ENCODE results near the gene LYPLAL1.

The LYPLAL1 gene

GRCh38 chr1:219140303-219140877 lies 33.3 kb upstream of the LYPLAL1 start:
- no peaks in the 10 kb centered on the region for H3K9me3 ChIP-seq (ENCODE audit: insufficient read depth, low read depth, low read length)
- no peak overlapping the region for H3K14ac ChIP-seq (ENCODE audit: low read length)
- no peaks in the 10 kb centered on the region for H3K4me1 ChIP-seq (ENCODE audit: control insufficient read depth in 1 of 2, insufficient read depth in 2 of 2, low read length in 2 of 2)
- WGBS (ENCODE audit: extremely low coverage, insufficient coverage, insufficient read length) = no CpG with 5 or more reads among the region's 2 CpGs
- no peak overlapping the region for H4K91ac ChIP-seq (ENCODE audit: low read depth, low read length)
- no peak overlapping the region for H3K9ac ChIP-seq (ENCODE audit: low read length)
- H2BK120ac ChIP-seq (ENCODE audit: insufficient read depth, low read length, poor library complexity) = no peak overlapping the region
- H3K27me3 ChIP-seq (ENCODE audit: insufficient read depth, low read length) = no peaks in the 10 kb centered on the region
- no peak overlapping the region for H2BK5ac ChIP-seq (ENCODE audit: low read depth, low read length, poor library complexity)
- no peak overlapping the region for H3K18ac ChIP-seq (ENCODE audit: low read length)
- H4K8ac ChIP-seq (ENCODE audit: low read depth, low read length) = no peak overlapping the region
- H3K79me1 ChIP-seq (ENCODE audit: low read length) = no peaks in the 10 kb centered on the region
- no peak overlapping the region for H4K12ac ChIP-seq (ENCODE audit: low read depth, low read length)
- H3K4me2 ChIP-seq (ENCODE audit: low read length) = no peak overlapping the region
- H2AFZ ChIP-seq (ENCODE audit: insufficient read depth, low read length, poor library complexity) = no peak overlapping the region
- H2BK12ac ChIP-seq (ENCODE audit: low read length) = no peak overlapping the region
- no peak for DNase-seq
- H3K36me3 ChIP-seq (ENCODE audit: control insufficient read depth in 1 of 2, insufficient read depth in 2 of 2, low read length in 2 of 2) = no peaks in the 10 kb centered on the region
- H3K27ac ChIP-seq (ENCODE audit: low read depth, low read length) = no peak overlapping the region
- no peak overlapping the region for H3K4me3 ChIP-seq (ENCODE audit: low read depth, low read length)
- H3K4ac ChIP-seq (ENCODE audit: low read depth, low read length) = no peak overlapping the region
- H3K79me2 ChIP-seq (ENCODE audit: control insufficient read depth, insufficient read depth, low read length, poor library complexity) = no peaks in the 10 kb centered on the region
- H2AK5ac ChIP-seq (ENCODE audit: low read length) = no peak overlapping the region
- no peak overlapping the region for H3K23ac ChIP-seq (ENCODE audit: low read length)

- no peak for DNase-seq
- Histone ChIP-seq H3K79me2 (ENCODE audit: control insufficient read depth, insufficient read depth, low read length, poor library complexity) (no peaks in the 10 kb centered on the region), H3K79me1 (ENCODE audit: low read length) (no peaks in the 10 kb centered on the region), H3K4me1 (ENCODE audit: control insufficient read depth in 1 of 2, insufficient read depth in 2 of 2, low read length in 2 of 2) (no peaks in the 10 kb centered on the region), H2BK12ac (ENCODE audit: low read length) (no peak overlapping the region), H3K36me3 (ENCODE audit: control insufficient read depth in 1 of 2, insufficient read depth in 2 of 2, low read length in 2 of 2) (no peaks in the 10 kb centered on the region), H3K9ac (ENCODE audit: low read length) (no peak overlapping the region), H3K4me2 (ENCODE audit: low read length) (no peak overlapping the region), H3K27ac (ENCODE audit: low read depth, low read length) (no peak overlapping the region), H2AK5ac (ENCODE audit: low read length) (no peak overlapping the region), H3K18ac (ENCODE audit: low read length) (no peak overlapping the region), H3K9me3 (ENCODE audit: insufficient read depth, low read depth, low read length) (no peaks in the 10 kb centered on the region), H3K4me3 (ENCODE audit: low read depth, low read length) (no peak overlapping the region), H2BK5ac (ENCODE audit: low read depth, low read length, poor library complexity) (no peak overlapping the region), H3K4ac (ENCODE audit: low read depth, low read length) (no peak overlapping the region), H2AFZ (ENCODE audit: insufficient read depth, low read length, poor library complexity) (no peak overlapping the region), H4K8ac (ENCODE audit: low read depth, low read length) (no peak overlapping the region), H4K12ac (ENCODE audit: low read depth, low read length) (no peak overlapping the region), H3K23ac (ENCODE audit: low read length) (no peak overlapping the region), H3K14ac (ENCODE audit: low read length) (no peak overlapping the region), H3K27me3 (ENCODE audit: insufficient read depth, low read length) (no peaks in the 10 kb centered on the region), H4K91ac (ENCODE audit: low read depth, low read length) (no peak overlapping the region), H2BK120ac (ENCODE audit: insufficient read depth, low read length, poor library complexity) (no peak overlapping the region)
- no CpG with 5 or more reads among the region's 1 CpG for WGBS (ENCODE audit: extremely low coverage, insufficient coverage, insufficient read length)
Measured at GRCh38 chr1:219143735-219144134, 29.9 kb upstream of the LYPLAL1 start.

- no peak overlapping the region for H2BK12ac ChIP-seq (ENCODE audit: low read length)
- no CpG with 5 or more reads among the region's 2 CpGs for WGBS (ENCODE audit: extremely low coverage, insufficient coverage, insufficient read length)
- no peak overlapping the region for H3K4me3 ChIP-seq (ENCODE audit: low read depth, low read length)
- no peak overlapping the region for H3K27ac ChIP-seq (ENCODE audit: low read depth, low read length)
- no peaks in the 10 kb centered on the region for H3K79me2 ChIP-seq (ENCODE audit: control insufficient read depth, insufficient read depth, low read length, poor library complexity)
- H3K23ac ChIP-seq (ENCODE audit: low read length) = no peak overlapping the region
- no peak overlapping the region for H4K91ac ChIP-seq (ENCODE audit: low read depth, low read length)
- H3K18ac ChIP-seq (ENCODE audit: low read length) = no peak overlapping the region
- no peaks in the 10 kb centered on the region for H3K27me3 ChIP-seq (ENCODE audit: insufficient read depth, low read length)
- no peak overlapping the region for H4K8ac ChIP-seq (ENCODE audit: low read depth, low read length)
- H3K4ac ChIP-seq (ENCODE audit: low read depth, low read length) = no peak overlapping the region
- H2AFZ ChIP-seq (ENCODE audit: insufficient read depth, low read length, poor library complexity) = no peak overlapping the region
- no peak for DNase-seq
- H3K9ac ChIP-seq (ENCODE audit: low read length) = no peak overlapping the region
- H3K4me1 ChIP-seq (ENCODE audit: control insufficient read depth in 1 of 2, insufficient read depth in 2 of 2, low read length in 2 of 2) = no peaks in the 10 kb centered on the region
- H2AK5ac ChIP-seq (ENCODE audit: low read length) = no peak overlapping the region
- H3K36me3 ChIP-seq (ENCODE audit: control insufficient read depth in 1 of 2, insufficient read depth in 2 of 2, low read length in 2 of 2) = no peaks in the 10 kb centered on the region
- H2BK120ac ChIP-seq (ENCODE audit: insufficient read depth, low read length, poor library complexity) = no peak overlapping the region
- H3K4me2 ChIP-seq (ENCODE audit: low read length) = no peak overlapping the region
- no peak overlapping the region for H2BK5ac ChIP-seq (ENCODE audit: low read depth, low read length, poor library complexity)
- no peak overlapping the region for H4K12ac ChIP-seq (ENCODE audit: low read depth, low read length)
- no peaks in the 10 kb centered on the region for H3K9me3 ChIP-seq (ENCODE audit: insufficient read depth, low read depth, low read length)
- no peaks in the 10 kb centered on the region for H3K79me1 ChIP-seq (ENCODE audit: low read length)
- H3K14ac ChIP-seq (ENCODE audit: low read length) = no peak overlapping the region
Measured at GRCh38 chr1:219144658-219145315, 28.9 kb upstream of the LYPLAL1 start.

- H3K27me3 ChIP-seq (ENCODE audit: insufficient read depth, low read length) = no peaks in the 10 kb centered on the region
- H2BK12ac ChIP-seq (ENCODE audit: low read length) = no peak overlapping the region
- H4K8ac ChIP-seq (ENCODE audit: low read depth, low read length) = no peak overlapping the region
- H3K4me2 ChIP-seq (ENCODE audit: low read length) = no peak overlapping the region
- H2BK5ac ChIP-seq (ENCODE audit: low read depth, low read length, poor library complexity) = no peak overlapping the region
- no peak overlapping the region for H3K14ac ChIP-seq (ENCODE audit: low read length)
- no peak overlapping the region for H3K9ac ChIP-seq (ENCODE audit: low read length)
- no peaks in the 10 kb centered on the region for H3K9me3 ChIP-seq (ENCODE audit: insufficient read depth, low read depth, low read length)
- no peak overlapping the region for H2AK5ac ChIP-seq (ENCODE audit: low read length)
- WGBS (ENCODE audit: extremely low coverage, insufficient coverage, insufficient read length) = no CpG with 5 or more reads among the region's 1 CpG
- H2BK120ac ChIP-seq (ENCODE audit: insufficient read depth, low read length, poor library complexity) = no peak overlapping the region
- no peak for DNase-seq
- no peaks in the 10 kb centered on the region for H3K79me2 ChIP-seq (ENCODE audit: control insufficient read depth, insufficient read depth, low read length, poor library complexity)
- H3K23ac ChIP-seq (ENCODE audit: low read length) = no peak overlapping the region
- no peaks in the 10 kb centered on the region for H3K79me1 ChIP-seq (ENCODE audit: low read length)
- H4K12ac ChIP-seq (ENCODE audit: low read depth, low read length) = no peak overlapping the region
- H3K4me1 ChIP-seq (ENCODE audit: control insufficient read depth in 1 of 2, insufficient read depth in 2 of 2, low read length in 2 of 2) = no peaks in the 10 kb centered on the region
- no peak overlapping the region for H3K4ac ChIP-seq (ENCODE audit: low read depth, low read length)
- H4K91ac ChIP-seq (ENCODE audit: low read depth, low read length) = no peak overlapping the region
- H2AFZ ChIP-seq (ENCODE audit: insufficient read depth, low read length, poor library complexity) = no peak overlapping the region
- no peak overlapping the region for H3K18ac ChIP-seq (ENCODE audit: low read length)
- H3K27ac ChIP-seq (ENCODE audit: low read depth, low read length) = no peak overlapping the region
- no peak overlapping the region for H3K4me3 ChIP-seq (ENCODE audit: low read depth, low read length)
- no peaks in the 10 kb centered on the region for H3K36me3 ChIP-seq (ENCODE audit: control insufficient read depth in 1 of 2, insufficient read depth in 2 of 2, low read length in 2 of 2)
Measured at GRCh38 chr1:219147571-219148019, 26.1 kb upstream of the LYPLAL1 start.

Data from trophoblast cell (in vitro differentiated cells and primary cell).